Testis (tissue), 3 donors: ENCODE measurements around the gene FAR1. TPM values are rescaled to one million over a fixed set of nuclear protein-coding genes. Genes with fewer than 3 reads are reported as not detected.

Experiments used
- polyA plus RNA-seq: library from polyadenylated mRNA; stranded (reverse); fragments of 350-450 nt; fragmentation: Illumina TruSeq; extraction: RNeasy Lipid Tissue Mini Kit (QIAGEN cat#74804); gene quantifications from one replicate; pipeline ENCODE4 v1.2.3, GENCODE V29; 2014; ENCODE audit warnings: low read depth, low replicate concordance; ENCODE audit not compliant: insufficient read depth
- small RNA-seq, 2 donors: library from RNA; depleted of rRNA; stranded (forward); fragments of <200 nt; gene quantifications; one replicate each; pipeline ENCODE3, GENCODE V24; 2016
- total RNA-seq, 2 donors: library from RNA; depleted of rRNA; stranded (reverse); fragments of >200 nt; gene quantifications; one replicate each; pipeline ENCODE4 v1.2.3, GENCODE V29; 2016

FAR1 gene
- total and polyA plus RNA-seq, 3 donors from 2014 or later, result 33.8 to 65.6 (median 52.9) TPM

Small RNAs within 50 kb of the gene (small RNA-seq; reads per million reads assigned to genes)
- gene AC013828.1 (0 reads per million in 2 donors), gene RF00019 (0 reads per million in 2 donors), gene RPL39P26 (0 reads per million in 2 donors)

Other genes starting within 250 kb of the FAR1 start
- gene BTBD10, start 205.4 kb upstream of the FAR1 start, total RNA-seq, result 10 to 100 TPM; 47.0 to 69.4 TPM
- 81.7 TPM for gene BTBD10, start 205.4 kb upstream of the FAR1 start, polyA plus RNA-seq
- not detected for gene PTH, start 172.7 kb upstream of the FAR1 start, total RNA-seq
- gene PTH, start 172.7 kb upstream of the FAR1 start, polyA plus RNA-seq, result not detected